Gastrocnemius medialis (tissue), 4 donors: ENCODE measurements around the gene ILKAP. TPM values are rescaled to one million over a fixed set of nuclear protein-coding genes. Genes with fewer than 3 reads are reported as not detected.

Experiments used
- ATAC-seq, 2 donors: fragments of 150-250 bp; one replicate each; pipeline ENCODE4 v1.9.1; 2016
- DNase-seq, 2 donors: peaks; one replicate each; pipeline ENCODE4 v3.0.0-alpha.2; 2019
- H3K27ac ChIP-seq, 4 donors: fragments of 200-600 bp; sonication (generic); 1 replicate in 1 of 4; 2 replicates in 3 of 4; pipeline ENCODE4 v1.5.1; 2016 to 2018; ENCODE audit warnings: mild to moderate bottlenecking in 2 of 4, moderate library complexity in 1 of 4
- H3K27me3 ChIP-seq, 3 donors: fragments of 200-600 bp; sonication (generic) in 2 of 3; 1 replicate in 1 of 3; 2 replicates in 2 of 3; pipeline versions ENCODE4 v1.5.1 to v1.6.0; 2016 to 2019; ENCODE audit warnings: mild to moderate bottlenecking in 1 of 3, moderate library complexity in 1 of 3
- H3K36me3 ChIP-seq, 2 donors: fragments of 200-600 bp; sonication (generic) in 1 of 2; one replicate each; pipeline ENCODE4 v1.5.1; 2017 to 2018
- H3K4me1 ChIP-seq, 2 donors: fragments of 200-600 bp; sonication (generic) in 1 of 2; one replicate each; pipeline ENCODE4 v1.5.1; 2016 to 2017; ENCODE audit warnings: mild to moderate bottlenecking in 2 of 2
- H3K4me3 ChIP-seq, 4 donors: fragments of 200-600 bp; sonication (generic) in 3 of 4; 1 replicate in 1 of 4; 2 replicates in 3 of 4; pipeline ENCODE4 v1.5.1; 2016 to 2019; ENCODE audit warnings: mild to moderate bottlenecking in 2 of 4
- H3K9me3 ChIP-seq, 3 donors: fragments of 200-600 bp; sonication (generic) in 2 of 3; 1 replicate in 1 of 3; 2 replicates in 2 of 3; pipeline ENCODE4 v1.5.1; 2016 to 2019
- POLR2A ChIP-seq, 2 donors: fragments of 450-650 bp; IDR thresholded peaks; one replicate each; pipeline ENCODE4 v1.6.1; 2017; ENCODE audit warnings: antibody characterized with exemption in 2 of 2, mild to moderate bottlenecking in 2 of 2, moderate library complexity in 2 of 2
- in situ Hi-C, 4 donors: fragments of 200-750 bp; cut with MboI; loops; one replicate each; pipeline versions ENCODE4 v1.15.0 to v1.8.0; 2017; ENCODE audit warnings: low sequenced_read_pairs in 4 of 4
- intact Hi-C: fragments of 100-400 bp; cut with DNase I; formaldehyde crosslinking; loops from one replicate; pipeline ENCODE4 v1.15.1; 2023; ENCODE audit warnings: low total_unique reads
- total RNA-seq, 4 donors: library from RNA; depleted of rRNA; stranded (reverse); fragments of >200 nt; gene quantifications; one replicate each; pipeline versions ENCODE4 v1.1.0 to v1.2.3, GENCODE V29; 2016
- TF ChIP-seq, protein P1 (sequence below), 5 experiments: fragments of 450-650 bp in 3 of 5; fragments of 200-600 bp in 2 of 5; sonication (generic) in 2 of 5; IDR thresholded peaks in 4 of 5; conservative IDR thresholded peaks in 1 of 5; 1 replicate in 4 of 5; 2 replicates in 1 of 5; pipeline ENCODE4 v1.5.1; 2016 to 2019; ENCODE audit warnings: antibody characterized with exemption in 5 of 5, mild to moderate bottlenecking in 3 of 5, moderate library complexity in 3 of 5

The ILKAP gene
- total RNA-seq, 4 donors from 2014 or later = 16.6 to 30.1 (median 23.3) TPM

DNA sequence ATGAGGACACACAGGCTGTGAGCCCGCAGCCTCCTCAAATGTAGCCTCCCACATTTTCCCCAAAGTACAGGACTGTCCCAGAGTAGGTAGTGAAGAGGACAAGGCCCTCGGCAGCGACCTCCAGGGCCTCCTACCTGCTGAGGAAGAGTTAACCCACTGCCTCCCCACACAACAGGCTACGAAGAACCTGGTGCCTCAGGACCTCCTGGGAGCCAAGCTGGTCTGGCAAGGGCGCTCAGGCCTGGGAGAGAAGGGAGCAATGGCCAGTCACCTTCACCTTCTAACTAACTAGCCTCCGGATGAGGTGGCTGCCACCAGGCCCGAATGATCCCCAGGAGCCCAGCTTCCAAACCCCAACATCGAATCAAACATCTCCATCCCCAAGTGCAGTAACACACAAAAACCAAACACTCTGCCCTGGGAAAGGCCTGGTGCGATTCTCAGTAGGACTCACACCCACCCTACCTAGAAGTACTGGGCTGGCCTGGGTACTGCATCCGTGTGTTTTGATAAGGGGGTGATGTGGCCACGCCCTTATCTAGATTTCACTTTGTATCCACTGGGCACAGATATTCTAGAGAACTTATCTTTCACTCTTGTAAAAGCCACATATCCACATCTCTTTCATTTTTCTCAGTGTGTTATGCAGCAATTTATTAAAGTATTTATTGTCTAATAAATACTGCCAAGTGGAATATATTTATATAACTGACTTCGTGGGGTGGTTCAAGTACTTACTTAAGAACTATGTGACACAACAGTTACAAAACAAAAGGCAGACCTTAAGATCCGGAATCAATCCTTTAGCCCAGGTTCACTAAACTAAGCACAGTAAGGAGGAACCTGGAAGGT, 35.1 kb downstream of the ILKAP start:
- Histone ChIP-seq H3K27me3 (no peaks in the 10 kb centered on the region), H3K4me1 (peaks cover 15 to 16% of the 10 kb centered on the region in 2 donors), H3K36me3 (peaks cover 0 to 44% of the 10 kb centered on the region in 2 donors), H3K4me3 (no peak overlapping the region), H3K9me3 (no peaks in the 10 kb centered on the region), H3K27ac (peak overlapping the region in 3 of 4 donors; percentile 27 to 49 (median 28))
- no peak for DNase-seq
- intact Hi-C loops = no loop called here
- in situ Hi-C loops = no loop called here
- ATAC-seq = no peak
- TF ChIP-seq, protein P1, sequence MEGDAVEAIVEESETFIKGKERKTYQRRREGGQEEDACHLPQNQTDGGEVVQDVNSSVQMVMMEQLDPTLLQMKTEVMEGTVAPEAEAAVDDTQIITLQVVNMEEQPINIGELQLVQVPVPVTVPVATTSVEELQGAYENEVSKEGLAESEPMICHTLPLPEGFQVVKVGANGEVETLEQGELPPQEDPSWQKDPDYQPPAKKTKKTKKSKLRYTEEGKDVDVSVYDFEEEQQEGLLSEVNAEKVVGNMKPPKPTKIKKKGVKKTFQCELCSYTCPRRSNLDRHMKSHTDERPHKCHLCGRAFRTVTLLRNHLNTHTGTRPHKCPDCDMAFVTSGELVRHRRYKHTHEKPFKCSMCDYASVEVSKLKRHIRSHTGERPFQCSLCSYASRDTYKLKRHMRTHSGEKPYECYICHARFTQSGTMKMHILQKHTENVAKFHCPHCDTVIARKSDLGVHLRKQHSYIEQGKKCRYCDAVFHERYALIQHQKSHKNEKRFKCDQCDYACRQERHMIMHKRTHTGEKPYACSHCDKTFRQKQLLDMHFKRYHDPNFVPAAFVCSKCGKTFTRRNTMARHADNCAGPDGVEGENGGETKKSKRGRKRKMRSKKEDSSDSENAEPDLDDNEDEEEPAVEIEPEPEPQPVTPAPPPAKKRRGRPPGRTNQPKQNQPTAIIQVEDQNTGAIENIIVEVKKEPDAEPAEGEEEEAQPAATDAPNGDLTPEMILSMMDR (IDR thresholded peaks at IDR 0.05 in 4 of 5, conservative IDR thresholded peaks at IDR 0.05 in 1 of 5) = no peak
- no peak for TF ChIP-seq POLR2A (IDR thresholded peaks at IDR 0.05)

GRCh38 chr2:238167761-238168160, 35.7 kb downstream of the ILKAP start:
- ATAC-seq (no peak), DNase-seq (no peak)
- Histone ChIP-seq H3K27me3 (no peaks in the 10 kb centered on the region), H3K9me3 (no peaks in the 10 kb centered on the region), H3K36me3 (peaks cover 0 to 38% of the 10 kb centered on the region in 2 donors), H3K27ac (peak overlapping the region in 2 of 4 donors; percentile 8 to 22), H3K4me3 (no peak overlapping the region), H3K4me1 (peaks cover 15 to 16% of the 10 kb centered on the region in 2 donors)
- intact Hi-C loops (no loop called here), in situ Hi-C loops (no loop called here)
- TF ChIP-seq, protein P1 (IDR thresholded peaks at IDR 0.05 in 4 of 5, conservative IDR thresholded peaks at IDR 0.05 in 1 of 5) = no peak
- TF ChIP-seq POLR2A (IDR thresholded peaks at IDR 0.05) = no peak

DNA sequence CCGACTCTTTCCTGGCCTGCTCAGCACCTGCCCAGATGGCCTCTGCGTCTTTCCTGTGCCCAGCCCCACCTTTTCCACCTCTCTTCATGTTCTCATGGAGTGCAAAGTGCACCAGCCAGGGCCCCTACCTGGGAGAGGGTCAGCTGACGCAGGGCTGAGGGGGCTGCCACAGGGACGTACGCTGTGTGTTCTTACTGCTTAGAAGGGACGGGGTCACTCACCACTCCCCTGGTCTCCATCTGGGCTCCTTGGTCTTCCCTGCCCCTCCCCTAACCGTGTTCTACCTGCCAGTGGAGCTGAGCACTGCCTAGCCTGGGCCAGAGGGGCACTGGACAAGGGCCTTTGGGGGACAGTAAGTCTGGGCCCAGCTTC, 36.2 kb downstream of the ILKAP start:
- H3K27me3 ChIP-seq = no peaks in the 10 kb centered on the region
- peak overlapping the region; percentile 8 to 33 (median 20) for H3K27ac ChIP-seq
- ATAC-seq (no peak), DNase-seq (no peak)
- no peaks in the 10 kb centered on the region for H3K9me3 ChIP-seq
- TF ChIP-seq, protein P1 (IDR thresholded peaks at IDR 0.05 in 4 of 5, conservative IDR thresholded peaks at IDR 0.05 in 1 of 5) = no peak
- TF ChIP-seq POLR2A (IDR thresholded peaks at IDR 0.05) = no peak
- intact Hi-C loops = no loop called here
- peaks cover 0 to 33% of the 10 kb centered on the region in 2 donors for H3K36me3 ChIP-seq
- H3K4me3 ChIP-seq = no peak overlapping the region
- in situ Hi-C loops = no loop called here
- H3K4me1 ChIP-seq = peaks cover 15 to 16% of the 10 kb centered on the region in 2 donors

- intact Hi-C loops (no loop called here), in situ Hi-C loops (no loop called here)
- ATAC-seq (peak; percentile 43 to 47), DNase-seq (peak in 1 of 2 donors; percentile 54)
- H3K27ac ChIP-seq = peak overlapping the region; percentile 41 to 59 (median 50)
- no peak for TF ChIP-seq POLR2A (IDR thresholded peaks at IDR 0.05)
- TF ChIP-seq, protein P1 (IDR thresholded peaks at IDR 0.05 in 4 of 5, conservative IDR thresholded peaks at IDR 0.05 in 1 of 5) = no peak
- no peaks in the 10 kb centered on the region for H3K27me3 ChIP-seq
- no peak overlapping the region for H3K4me3 ChIP-seq
- H3K9me3 ChIP-seq = no peaks in the 10 kb centered on the region
- H3K4me1 ChIP-seq = peaks cover 15 to 16% of the 10 kb centered on the region in 2 donors
- H3K36me3 ChIP-seq = peaks cover 0 to 27% of the 10 kb centered on the region in 2 donors
Observed at GRCh38 chr2:238166391-238167343, 36.8 kb downstream of the ILKAP start.
